Natural killer cell (primary cell): ENCODE data around the gene HOMER2. TPM values are rescaled to one million over a fixed set of nuclear protein-coding genes. Genes with fewer than 3 reads are reported as not detected.

Experiments
- ATAC-seq, 3 donors: fragments of 150-1000 bp in 2 of 3; fragments of 200-7000 bp in 1 of 3; cut with Tn5 transposase; 1 replicate in 1 of 3; 2 replicates in 2 of 3; pipeline ENCODE4 v1.10.0; 2021; ENCODE audit warnings: mild to moderate bottlenecking in 2 of 3, moderate library complexity in 2 of 3
- DNase-seq, 2 donors: peaks; one replicate each; pipeline versions ENCODE4 v3.0.0 to v3.0.0-alpha.2; 2013 to 2021; ENCODE audit warnings: mixed read lengths in 1 of 2
- H3K27ac ChIP-seq: one replicate; pipeline ENCODE4 v1.5.1; 2013; ENCODE audit warnings: mild to moderate bottlenecking, low read length
- H3K27me3 ChIP-seq: one replicate; pipeline ENCODE4 v1.6.1; 2013; ENCODE audit warnings: low read length; ENCODE audit not compliant: control insufficient read depth, insufficient read depth
- H3K36me3 ChIP-seq: one replicate; pipeline ENCODE4 v1.6.1; 2013; ENCODE audit warnings: low read length; ENCODE audit not compliant: control insufficient read depth, insufficient read depth
- H3K4me1 ChIP-seq: one replicate; pipeline ENCODE4 v1.6.1; 2013; ENCODE audit warnings: low read length; ENCODE audit not compliant: control insufficient read depth, insufficient read depth
- H3K4me3 ChIP-seq: one replicate; pipeline ENCODE4 v1.5.1; 2013; ENCODE audit warnings: low read length
- H3K9me3 ChIP-seq: one replicate; pipeline ENCODE4 v1.6.1; 2013; ENCODE audit warnings: low read length; ENCODE audit not compliant: control insufficient read depth, insufficient read depth
- H3K27ac Mint-ChIP-seq, 2 donors: one replicate each; pipeline ENCODE4 v1.8.0; 2022; ENCODE audit warnings: mild to moderate bottlenecking in 2 of 2, mixed read lengths in 2 of 2, moderate library complexity in 1 of 2
- H3K27me3 Mint-ChIP-seq, 2 donors: one replicate each; pipeline ENCODE4 v1.8.0; 2022; ENCODE audit warnings: low read depth in 2 of 2, mixed read lengths in 2 of 2
- H3K36me3 Mint-ChIP-seq: one replicate; pipeline ENCODE4 v1.8.0; 2022; ENCODE audit warnings: mixed read lengths
- H3K4me1 Mint-ChIP-seq, 2 donors: one replicate each; pipeline ENCODE4 v1.8.0; 2022; ENCODE audit warnings: mixed read lengths in 2 of 2
- H3K4me3 Mint-ChIP-seq: one replicate; pipeline ENCODE4 v1.8.0; 2022; ENCODE audit warnings: mild to moderate bottlenecking, moderate library complexity, mixed read lengths
- H3K9me3 Mint-ChIP-seq, 2 donors: one replicate each; pipeline ENCODE4 v1.8.0; 2022; ENCODE audit warnings: mixed read lengths in 2 of 2
- CTCF ChIP-seq: fragments of 200-600 bp; IDR thresholded peaks from one replicate; pipeline ENCODE4 v1.8.0; 2022; ENCODE audit warnings: antibody characterized with exemption
- WGBS: methylation state at CpG from one replicate; pipeline ENCODE4 v1.1.7; 2013; ENCODE audit warnings: missing lambda C conversion rate; ENCODE audit not compliant: insufficient coverage; 5-methylcytosine and 5-hydroxymethylcytosine counted together
- intact Hi-C: fragments of 100-400 bp; cut with micrococcal nuclease; formaldehyde crosslinking; loops from one replicate; pipeline ENCODE4 v1.14.2; 2022
- total RNA-seq, 4 donors: library from RNA; stranded (reverse); fragments of 120-200 nt in 1 of 4; gene quantifications; one replicate each; pipeline versions ENCODE4 v1.2.3 to v1.2.4, GENCODE V29; 2013 to 2022

HOMER2 gene
- total RNA-seq, 3 donors from 2014 or later (not counting 1 experiment from before 2014, with no cell fraction given): 3.6 to 7.0 (median 4.0) TPM

DNA sequence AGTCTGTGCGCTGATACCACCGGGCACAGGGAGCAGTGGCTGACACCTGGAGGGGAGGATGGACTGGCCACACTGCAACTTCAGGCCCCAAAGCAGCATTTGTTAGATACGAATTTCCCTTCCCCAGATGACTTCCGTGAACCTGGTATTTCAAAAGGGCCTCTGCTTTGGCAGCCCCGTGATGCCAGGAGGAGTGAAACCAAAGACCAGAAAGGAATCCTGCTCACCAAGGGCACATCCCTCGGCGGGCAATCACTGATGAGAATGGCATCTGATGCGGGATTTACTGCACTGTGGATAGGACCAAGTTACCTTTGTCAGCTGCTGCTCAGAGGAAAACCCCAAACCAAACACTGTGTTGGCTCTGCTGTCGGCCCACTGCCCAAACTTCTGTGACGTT lies 77.6 kb downstream of the HOMER2 start:
- Histone ChIP-seq H3K27me3 (no peaks in the 10 kb centered on the region), H3K4me3 (no peak overlapping the region), H3K9me3 (no peaks in the 10 kb centered on the region), H3K36me3 (no peaks in the 10 kb centered on the region), H3K27ac (no peak overlapping the region), H3K4me1 (peaks cover 4% of the 10 kb centered on the region)
- no peaks in the 10 kb centered on the region for H3K36me3 Mint-ChIP-seq
- TF ChIP-seq CTCF: no peak
- ATAC-seq (no peak), DNase-seq (no peak)
- no peaks in the 10 kb centered on the region for H3K27me3 Mint-ChIP-seq
- intact Hi-C loops: no loop called here
- no peak overlapping the region for H3K4me3 Mint-ChIP-seq
- no peaks in the 10 kb centered on the region for H3K9me3 Mint-ChIP-seq
- H3K4me1 Mint-ChIP-seq: no peaks in the 10 kb centered on the region
- 80% methylated on average over 10 of the region's 10 CpGs for WGBS
- H3K27ac Mint-ChIP-seq: no peak overlapping the region

- DNase-seq (no peak), ATAC-seq (no peak)
- Mint-ChIP-seq H3K4me3 (no peak overlapping the region), H3K4me1 (no peaks in the 10 kb centered on the region), H3K27me3 (no peaks in the 10 kb centered on the region), H3K9me3 (no peaks in the 10 kb centered on the region), H3K36me3 (no peaks in the 10 kb centered on the region), H3K27ac (no peak overlapping the region)
- H3K27me3 ChIP-seq: no peaks in the 10 kb centered on the region
- no peaks in the 10 kb centered on the region for H3K9me3 ChIP-seq
- no peak overlapping the region for H3K4me3 ChIP-seq
- H3K27ac ChIP-seq: no peak overlapping the region
- H3K36me3 ChIP-seq: no peaks in the 10 kb centered on the region
- intact Hi-C loops: no loop called here
- peaks cover 4% of the 10 kb centered on the region for H3K4me1 ChIP-seq
- WGBS: 71% methylated on average over 1 of the region's 1 CpG
- no peak for TF ChIP-seq CTCF
These were observed 78.3 kb downstream of the HOMER2 start for GRCh38 chr15:82874267-82874666.

- H3K4me3 Mint-ChIP-seq: no peak overlapping the region
- no peak for DNase-seq
- no peaks in the 10 kb centered on the region for H3K36me3 Mint-ChIP-seq
- no peaks in the 10 kb centered on the region for H3K9me3 Mint-ChIP-seq
- 83% methylated on average over 7 of the region's 7 CpGs for WGBS
- Histone ChIP-seq H3K9me3 (no peaks in the 10 kb centered on the region), H3K27me3 (no peaks in the 10 kb centered on the region), H3K27ac (no peak overlapping the region), H3K36me3 (no peaks in the 10 kb centered on the region), H3K4me3 (no peak overlapping the region), H3K4me1 (peaks cover 4% of the 10 kb centered on the region)
- ATAC-seq: no peak
- TF ChIP-seq CTCF: no peak
- H3K27ac Mint-ChIP-seq: no peak overlapping the region
- H3K4me1 Mint-ChIP-seq: no peaks in the 10 kb centered on the region
- no peaks in the 10 kb centered on the region for H3K27me3 Mint-ChIP-seq
- intact Hi-C loops: no loop called here
These were observed 79.4 kb downstream of the HOMER2 start for GRCh38 chr15:82873000-82873680.
